ENCODE results near the gene ZNF280B. TPM values are rescaled to one million over a fixed set of nuclear protein-coding genes. Genes with fewer than 3 reads are reported as not detected.

The ZNF280B gene
- total and polyA plus RNA-seq, 2 donors (not counting 3 experiments of a cell fraction or from before 2014, with no cell fraction given): 1.5 to 3.1 TPM

- intact Hi-C loops (cut with micrococcal nuclease) (no loop called here), dilution Hi-C loops (cut with MboI; ENCODE audit: extremely low pct_ligation_motif_present, low sequenced_read_pairs) (no loop called here)
- no peaks in the 10 kb centered on the region for H3K79me2 ChIP-seq (ENCODE audit: control insufficient read depth, insufficient read depth, low read length)
- H2AFZ ChIP-seq (ENCODE audit: low read depth, low read length): no peak overlapping the region
- H3K27me3 ChIP-seq (ENCODE audit: control insufficient read depth in 2 of 2, insufficient read depth in 2 of 2, low read length in 2 of 2): peaks cover 12 to 18% of the 10 kb centered on the region in 2 experiments
- no peaks in the 10 kb centered on the region for H4K20me1 ChIP-seq (replicated peaks; ENCODE audit: control insufficient read depth, extremely low read depth, insufficient read depth, low read length)
- H3K4me1 ChIP-seq (ENCODE audit: control insufficient read depth, extremely low read depth, insufficient read depth, low read length): no peaks in the 10 kb centered on the region
- ChIA-PET CTCF (interaction anchor here (1.0 to 1.6 kb wide), 2 partner anchors 12 to 27 kb away, joined by 3 to 5 read pairs; no protein-coding TSS in a partner anchor), POLR2A (no interaction called here)
- H3K4me3 ChIP-seq (replicated peaks in 1 of 3; ENCODE audit: insufficient read depth in 1 of 3, low read depth in 1 of 3, low read length in 3 of 3): no peak overlapping the region
- BruUV-seq (replicated peaks): no TSS peak
- H3K9ac ChIP-seq (replicated peaks; ENCODE audit: extremely low read depth, insufficient read depth, low read length): no peak overlapping the region
- DNase-seq (ENCODE audit: low read depth, low spot score): no peak
- H3K9me1 ChIP-seq (replicated peaks; ENCODE audit: control insufficient read depth, extremely low read depth, insufficient read depth, low read length): no peaks in the 10 kb centered on the region
- H3K4me2 ChIP-seq (ENCODE audit: insufficient read depth, low read length): no peak overlapping the region
- H3K36me3 ChIP-seq (ENCODE audit: control insufficient read depth in 2 of 2, extremely low read depth in 1 of 2, insufficient read depth in 2 of 2, low read length in 2 of 2): no peaks in the 10 kb centered on the region
- TF ChIP-seq POLR2AphosphoS5 (IDR thresholded peaks at IDR 0.05; ENCODE audit: insufficient read depth, low read depth, low read length) (no peak), EZH2 (IDR thresholded peaks at IDR 0.05; ENCODE audit: borderline replicate concordance, low read depth, low read length, severe bottlenecking) (no peak), CTCF (IDR thresholded peaks at IDR 0.05; ENCODE audit: extremely low read depth in 1 of 2, insufficient read depth in 1 of 2, low read depth in 1 of 2, low read length in 2 of 2) (no peak), MYC (IDR thresholded peaks at IDR 0.05; ENCODE audit: low read depth, low read length) (no peak), JUN (IDR thresholded peaks at IDR 0.05; ENCODE audit: borderline replicate concordance, insufficient read depth, insufficient read length, low read depth) (no peak), FOS (IDR thresholded peaks at IDR 0.05; ENCODE audit: borderline replicate concordance, insufficient read depth, low read length) (no peak), MAX (IDR thresholded peaks at IDR 0.05; ENCODE audit: insufficient read depth, insufficient read length) (no peak), POLR2A (IDR thresholded peaks at IDR 0.05; ENCODE audit: low read depth, low read length) (no peak), GATA2 (IDR thresholded peaks at IDR 0.05; ENCODE audit: insufficient read depth, insufficient read length, low read depth, low read length) (no peak)
- H3K27ac ChIP-seq (ENCODE audit: insufficient read depth, low read depth, low read length): no peak overlapping the region
- H3K9me3 ChIP-seq (replicated peaks; ENCODE audit: control insufficient read depth, insufficient read depth, low read length): no peaks in the 10 kb centered on the region
- FAIRE-seq: no peak
Observed at GRCh38 chr22:22449819-22450218, 58.7 kb downstream of the ZNF280B start.
